MCF 10A (cell line): ENCODE results near the gene SHKBP1. TPM values are rescaled to one million over a fixed set of nuclear protein-coding genes. Genes with fewer than 3 reads are reported as not detected.
A peak's percentile ranks its signal among the peaks of the same experiment; 100 is the strongest.
"Not testable (repeated sequence)": the region's sequence is repeated elsewhere in the genome, so short reads cannot be mapped to it uniquely, and the experiment has no call there.

Experiments
- BruUV-seq: library from RNA; stranded (reverse); fragments of 400-500 nt; replicated peaks from 2 replicates; lab custom pipeline; 2021; lab: Mats Ljungman, UMichigan
- CTCF ChIA-PET: fragments of 300-600 bp; sonication (Branson Sonifier 250); formaldehyde crosslinking; extraction: SDS; loops from one replicate; lab custom pipeline; 2021; ENCODE audit warnings: antibody characterized with exemption, inconsistent platforms; lab: Yijun Ruan, JAX
- POLR2A ChIA-PET: fragments of 300-600, 350-650 bp; sonication (Branson Sonifier 250); formaldehyde crosslinking; extraction: SDS; loops from one replicate; lab custom pipeline; 2020; ENCODE audit warnings: antibody characterized with exemption, inconsistent platforms; lab: Yijun Ruan, JAX
- DNase-seq: peaks from one replicate; pipeline ENCODE4 v3.0.0-alpha.2; 2018; ENCODE audit not compliant: unreplicated experiment
- H3K27ac Mint-ChIP-seq: one replicate; pipeline ENCODE4 v1.8.0; 2022; ENCODE audit warnings: mild to moderate bottlenecking, low read depth, mixed read lengths; ENCODE audit not compliant: unreplicated experiment
- H3K27me3 Mint-ChIP-seq: one replicate; pipeline ENCODE4 v1.8.0; 2022; ENCODE audit warnings: mixed read lengths; ENCODE audit not compliant: insufficient read depth, unreplicated experiment
- H3K36me3 Mint-ChIP-seq: one replicate; pipeline ENCODE4 v1.8.0; 2022; ENCODE audit warnings: mild to moderate bottlenecking, moderate library complexity, mixed read lengths; ENCODE audit not compliant: insufficient read depth, unreplicated experiment
- H3K4me1 Mint-ChIP-seq: one replicate; pipeline ENCODE4 v1.8.0; 2022; ENCODE audit warnings: mixed read lengths; ENCODE audit not compliant: insufficient read depth, unreplicated experiment
- H3K4me3 Mint-ChIP-seq: one replicate; pipeline ENCODE4 v1.8.0; 2022; ENCODE audit warnings: mild to moderate bottlenecking, moderate library complexity, mixed read lengths; ENCODE audit not compliant: unreplicated experiment
- H3K9me3 Mint-ChIP-seq: one replicate; pipeline ENCODE4 v1.8.0; 2022; ENCODE audit warnings: mixed read lengths; ENCODE audit not compliant: unreplicated experiment
- intact Hi-C: fragments of 100-400 bp; cut with micrococcal nuclease; formaldehyde crosslinking; loops from 2 replicates; pipeline ENCODE4 v1.14.1; 2022
- total RNA-seq: library from RNA; stranded (reverse); gene quantifications from 2 replicates; pipeline ENCODE4 v1.2.3, GENCODE V29; 2022
- TF ChIP-seq, protein P1 (sequence below): fragments of 200-600 bp; IDR thresholded peaks from one replicate; pipeline ENCODE4 v1.8.0; 2022; ENCODE audit warnings: antibody characterized with exemption, mild to moderate bottlenecking; ENCODE audit not compliant: unreplicated experiment

SHKBP1 gene
- total RNA-seq, 1 experiment from 2014 or later: 41.5 TPM

DNA sequence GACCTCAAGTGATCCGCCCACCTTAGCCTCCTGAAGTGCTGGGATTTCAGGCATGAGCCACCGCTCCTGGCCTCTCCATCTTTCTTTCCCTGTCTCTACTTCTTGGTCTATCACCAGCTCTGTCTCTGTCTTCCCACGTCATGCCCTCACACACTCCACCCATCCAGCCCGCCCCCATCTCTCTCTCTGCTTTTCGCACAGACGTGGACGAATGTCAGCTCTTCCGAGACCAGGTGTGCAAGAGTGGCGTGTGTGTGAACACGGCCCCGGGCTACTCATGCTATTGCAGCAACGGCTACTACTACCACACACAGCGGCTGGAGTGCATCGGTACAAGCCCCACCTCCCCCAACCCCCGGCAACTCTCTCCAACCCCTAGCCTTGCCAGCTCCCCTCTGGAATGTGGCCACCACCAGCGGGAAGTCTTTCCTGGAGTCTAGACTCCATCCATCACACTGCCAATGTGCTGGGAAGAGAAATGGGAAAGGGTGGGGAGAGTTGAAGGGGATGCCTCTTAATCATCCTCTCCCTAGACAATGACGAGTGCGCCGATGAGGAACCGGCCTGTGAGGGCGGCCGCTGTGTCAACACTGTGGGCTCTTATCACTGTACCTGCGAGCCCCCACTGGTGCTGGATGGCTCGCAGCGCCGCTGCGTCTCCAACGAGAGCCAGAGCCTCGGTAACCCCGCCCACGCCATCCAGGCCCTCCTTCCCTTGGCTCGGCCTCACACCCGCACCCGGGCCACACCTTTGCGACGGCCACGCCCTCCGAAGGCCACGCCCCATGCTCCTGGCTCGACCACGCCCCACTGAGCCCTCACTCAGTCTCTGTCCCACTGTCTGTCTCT is 47.0 kb downstream of the SHKBP1 start:
- Mint-ChIP-seq H3K9me3 (no peaks in the 10 kb centered on the region), H3K4me1 (no peaks in the 10 kb centered on the region), H3K4me3 (no peak overlapping the region), H3K36me3 (peaks cover 34% of the 10 kb centered on the region), H3K27ac (no peak overlapping the region), H3K27me3 (no peaks in the 10 kb centered on the region)
- no TSS peak for BruUV-seq
- POLR2A ChIA-PET: interaction anchor here (1.4 kb wide), 1 partner anchor 11 kb away, joined by 3 read pairs; no protein-coding TSS in a partner anchor
- TF ChIP-seq, protein P1, sequence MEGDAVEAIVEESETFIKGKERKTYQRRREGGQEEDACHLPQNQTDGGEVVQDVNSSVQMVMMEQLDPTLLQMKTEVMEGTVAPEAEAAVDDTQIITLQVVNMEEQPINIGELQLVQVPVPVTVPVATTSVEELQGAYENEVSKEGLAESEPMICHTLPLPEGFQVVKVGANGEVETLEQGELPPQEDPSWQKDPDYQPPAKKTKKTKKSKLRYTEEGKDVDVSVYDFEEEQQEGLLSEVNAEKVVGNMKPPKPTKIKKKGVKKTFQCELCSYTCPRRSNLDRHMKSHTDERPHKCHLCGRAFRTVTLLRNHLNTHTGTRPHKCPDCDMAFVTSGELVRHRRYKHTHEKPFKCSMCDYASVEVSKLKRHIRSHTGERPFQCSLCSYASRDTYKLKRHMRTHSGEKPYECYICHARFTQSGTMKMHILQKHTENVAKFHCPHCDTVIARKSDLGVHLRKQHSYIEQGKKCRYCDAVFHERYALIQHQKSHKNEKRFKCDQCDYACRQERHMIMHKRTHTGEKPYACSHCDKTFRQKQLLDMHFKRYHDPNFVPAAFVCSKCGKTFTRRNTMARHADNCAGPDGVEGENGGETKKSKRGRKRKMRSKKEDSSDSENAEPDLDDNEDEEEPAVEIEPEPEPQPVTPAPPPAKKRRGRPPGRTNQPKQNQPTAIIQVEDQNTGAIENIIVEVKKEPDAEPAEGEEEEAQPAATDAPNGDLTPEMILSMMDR: no peak
- peak; percentile 43 for DNase-seq
- intact Hi-C loops: no loop called here
- CTCF ChIA-PET: interaction anchor here (0.7 to 5.1 kb wide), 5 partner anchors 8 to 59 kb away, joined by 3 to 48 read pairs (median 3); no protein-coding TSS in a partner anchor

DNA sequence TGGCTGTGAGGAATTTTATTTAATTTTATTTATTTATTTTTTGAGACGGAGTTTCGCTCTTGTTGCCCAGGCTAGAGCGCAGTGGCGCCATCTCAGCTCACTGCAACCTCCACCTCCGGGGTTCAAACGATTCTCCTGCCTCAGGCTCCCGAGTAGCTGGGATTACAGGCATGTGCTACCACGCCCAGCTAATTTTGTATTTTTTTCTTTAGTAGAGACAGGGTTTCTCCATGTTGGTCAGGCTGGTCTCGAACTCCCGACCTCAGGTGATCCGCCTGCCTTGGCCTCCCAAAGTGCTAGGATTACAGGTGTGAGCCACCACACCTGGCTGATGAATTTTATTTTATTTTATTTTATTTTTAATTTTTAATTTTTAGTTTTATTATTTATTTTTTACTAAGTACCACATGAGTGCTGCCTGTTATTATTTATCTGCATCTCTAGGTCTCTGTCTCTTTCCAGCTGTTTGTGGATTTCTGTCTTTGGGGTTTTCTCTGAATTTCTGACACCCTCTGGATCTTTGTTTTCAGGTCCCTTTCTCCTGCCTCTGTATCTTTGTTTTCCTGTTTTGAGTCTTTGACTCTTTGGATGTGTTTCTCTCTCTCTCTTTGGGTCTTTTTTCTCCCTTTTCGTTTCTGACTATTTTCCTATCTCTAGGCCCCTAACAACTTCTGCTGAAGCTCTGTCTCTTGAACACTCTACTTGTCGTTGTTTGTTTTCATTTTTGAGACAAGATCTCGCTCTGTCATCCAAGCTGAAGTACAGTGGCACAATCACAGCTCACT is 47.9 kb downstream of the SHKBP1 start:
- H3K4me1 Mint-ChIP-seq, intact Hi-C loops, H3K27me3 Mint-ChIP-seq, BruUV-seq, H3K9me3 Mint-ChIP-seq, H3K27ac Mint-ChIP-seq, DNase-seq, H3K4me3 Mint-ChIP-seq: not testable (repeated sequence)
- POLR2A ChIA-PET: interaction anchor here (0.7 to 1.4 kb wide), 3 partner anchors 9 to 476 kb away, joined by 3 to 4 read pairs (median 3); no protein-coding TSS in a partner anchor
- peaks cover 27% of the 10 kb centered on the region for H3K36me3 Mint-ChIP-seq
- CTCF ChIA-PET: interaction anchor here (0.6 to 1.1 kb wide), 4 partner anchors 9 to 25 kb away, joined by 3 to 5 read pairs (median 4); no protein-coding TSS in a partner anchor

DNA sequence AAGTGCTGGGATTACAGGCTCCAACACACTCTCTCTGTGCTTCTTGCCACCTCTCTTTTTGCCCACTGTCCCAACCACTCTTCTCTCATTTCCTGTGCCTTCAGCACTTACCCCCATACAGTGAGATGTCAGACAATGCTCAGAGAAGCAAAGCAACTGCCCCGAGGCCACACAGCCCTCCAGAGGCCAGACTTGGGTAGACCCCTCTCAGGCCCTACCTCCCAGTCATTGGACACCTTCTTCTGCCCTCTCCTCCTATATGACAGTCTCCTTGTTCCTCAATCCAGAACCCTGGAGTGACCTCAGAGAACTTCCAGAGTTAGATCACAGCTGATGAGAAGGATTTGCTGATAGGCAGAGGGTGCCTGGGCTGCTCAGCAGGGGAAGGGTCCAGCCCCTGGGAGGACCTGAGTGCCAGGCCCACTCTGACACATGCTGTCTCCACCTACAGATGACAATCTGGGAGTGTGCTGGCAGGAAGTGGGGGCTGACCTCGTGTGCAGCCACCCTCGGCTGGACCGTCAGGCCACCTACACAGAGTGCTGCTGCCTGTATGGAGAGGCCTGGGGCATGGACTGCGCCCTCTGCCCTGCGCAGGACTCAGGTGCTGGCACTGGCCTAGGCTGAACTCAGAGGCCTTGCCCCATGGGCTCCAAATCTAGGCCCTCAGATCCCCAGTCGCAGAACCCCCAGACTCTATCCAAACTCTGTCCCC is 48.9 kb downstream of the SHKBP1 start:
- Mint-ChIP-seq H3K36me3 (peaks cover 21% of the 10 kb centered on the region), H3K4me1 (no peaks in the 10 kb centered on the region), H3K27ac (no peak overlapping the region), H3K9me3 (no peaks in the 10 kb centered on the region), H3K4me3 (no peak overlapping the region), H3K27me3 (no peaks in the 10 kb centered on the region)
- BruUV-seq: no TSS peak
- intact Hi-C loops: no loop called here
- no peak for DNase-seq
- ChIA-PET POLR2A (interaction anchor here (0.5 to 1.4 kb wide), 3 partner anchors 9 to 814 kb away, joined by 3 to 4 read pairs (median 3); no protein-coding TSS in a partner anchor), CTCF (interaction anchor here (1.9 kb wide), 1 partner anchor 9 kb away, joined by 8 read pairs; no protein-coding TSS in a partner anchor)
- TF ChIP-seq, protein P1: no peak

DNA sequence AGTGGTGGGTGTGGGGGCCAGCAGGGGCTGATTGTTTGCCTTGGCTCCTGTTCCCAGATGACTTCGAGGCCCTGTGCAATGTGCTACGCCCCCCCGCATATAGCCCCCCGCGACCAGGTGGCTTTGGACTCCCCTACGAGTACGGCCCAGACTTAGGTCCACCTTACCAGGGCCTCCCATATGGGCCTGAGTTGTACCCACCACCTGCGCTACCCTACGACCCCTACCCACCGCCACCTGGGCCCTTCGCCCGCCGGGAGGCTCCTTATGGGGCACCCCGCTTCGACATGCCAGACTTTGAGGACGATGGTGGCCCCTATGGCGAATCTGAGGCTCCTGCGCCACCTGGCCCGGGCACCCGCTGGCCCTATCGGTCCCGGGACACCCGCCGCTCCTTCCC is 50.2 kb downstream of the SHKBP1 start:
- BruUV-seq: no TSS peak
- H3K36me3 Mint-ChIP-seq: peaks cover 12% of the 10 kb centered on the region
- no peaks in the 10 kb centered on the region for H3K9me3 Mint-ChIP-seq
- no peak overlapping the region for H3K27ac Mint-ChIP-seq
- H3K4me3 Mint-ChIP-seq: no peak overlapping the region
- POLR2A ChIA-PET: no interaction called here
- no peak for DNase-seq
- intact Hi-C loops: no loop called here
- H3K27me3 Mint-ChIP-seq: no peaks in the 10 kb centered on the region
- CTCF ChIA-PET: interaction anchor here (0.6 to 1.9 kb wide), 2 partner anchors 8 to 467 kb away, joined by 3 to 8 read pairs; no protein-coding TSS in a partner anchor
- no peaks in the 10 kb centered on the region for H3K4me1 Mint-ChIP-seq
- TF ChIP-seq, protein P1: no peak
